ENCODE data around the gene CLDN5. TPM values are rescaled to one million over a fixed set of nuclear protein-coding genes. Genes with fewer than 3 reads are reported as not detected.

CLDN5 gene
- total RNA-seq, 1 experiment from 2014 or later, result 0.47 TPM

- POLR2A ChIA-PET (ENCODE audit: unreplicated experiment), result no interaction called here
Measured at GRCh38 chr22:19490628-19491230, 33.5 kb downstream of the CLDN5 start.

GRCh38 chr22:19488884-19489843 is 35.0 kb downstream of the CLDN5 start:
- no TSS peak for BruUV-seq (replicated peaks)
- CTCF ChIA-PET, result interaction anchor here (0.6 to 1.4 kb wide), 3 partner anchors 12 to 149 kb away, joined by 4 to 5 read pairs (median 4); no protein-coding TSS in a partner anchor

More at GRCh38 chr22:19490628-19491230, 33.5 kb downstream of the CLDN5 start:
- Histone ChIP-seq H4K20me1 (ENCODE audit: low read length) (0 out of 2 replicates have a peak, but pooled peaks cover 3% of the 10 kb centered on the region), H3K9ac (ENCODE audit: low read length) (no peak overlapping the region), H3F3A (ENCODE audit: low read length, unreplicated experiment) (no peaks in the 10 kb centered on the region), H3K4me1 (ENCODE audit: insufficient read depth, low read length) (no peaks in the 10 kb centered on the region), H3K27me3 (ENCODE audit: low read length) (no peaks in the 10 kb centered on the region), H3K79me2 (ENCODE audit: low read length) (no peaks in the 10 kb centered on the region), H3K4me3 (ENCODE audit: low read length) (no peak overlapping the region), H3K9me2 (replicated peaks; ENCODE audit: low read length) (no peaks in the 10 kb centered on the region), H3K4me2 (ENCODE audit: low read length) (no peak overlapping the region), H3K9me3 (ENCODE audit: low read length) (no peaks in the 10 kb centered on the region), H3K27ac (ENCODE audit: low read length) (no peak overlapping the region), H3K36me3 (ENCODE audit: low read depth, low read length) (peaks cover 16% of the 10 kb centered on the region), H2AFZ (ENCODE audit: low read length) (no peak overlapping the region)
- CTCF ChIA-PET, result no interaction called here
- TF ChIP-seq EZH2phosphoT487 (IDR thresholded peaks at IDR 0.05; ENCODE audit: borderline replicate concordance, low read length) (no peak), EZH2 (IDR thresholded peaks at IDR 0.05; ENCODE audit: low read length, unreplicated experiment) (no peak), CTCF (conservative IDR thresholded peaks at IDR 0.05; ENCODE audit: low read depth, low read length) (no peak)
- no peak for ATAC-seq
- intact Hi-C loops (cut with micrococcal nuclease), result loop anchor here (10.0 kb wide), 1 partner anchor 224 kb away; the partner anchor contains the start of gene SEPTIN5
- no TSS peak for BruUV-seq (replicated peaks)
- no peak for DNase-seq

More at GRCh38 chr22:19488884-19489843, 35.0 kb downstream of the CLDN5 start:
- peaks cover 19% of the 10 kb centered on the region for H3K36me3 ChIP-seq (ENCODE audit: low read depth, low read length)
- DNase-seq (peak; percentile 13), ATAC-seq (peak; percentile 38; the same call in 1 of the 2 replicates)
- TF ChIP-seq EZH2phosphoT487 (IDR thresholded peaks at IDR 0.05; ENCODE audit: borderline replicate concordance, low read length), result no peak
- TF ChIP-seq CTCF (conservative IDR thresholded peaks at IDR 0.05; ENCODE audit: low read depth, low read length), result no peak; the same call in 1 of the 2 replicates
- no peak for TF ChIP-seq EZH2 (IDR thresholded peaks at IDR 0.05; ENCODE audit: low read length, unreplicated experiment)
- no peaks in the 10 kb centered on the region for H3F3A ChIP-seq (ENCODE audit: low read length, unreplicated experiment)
- 0 out of 2 replicates have a peak, but pooled peaks cover 3% of the 10 kb centered on the region for H4K20me1 ChIP-seq (ENCODE audit: low read length)
- POLR2A ChIA-PET (ENCODE audit: unreplicated experiment), result no interaction called here
- intact Hi-C loops (cut with micrococcal nuclease), result no loop called here
- no peak overlapping the region for H3K27ac ChIP-seq (ENCODE audit: low read length)
- no peak overlapping the region for H3K4me2 ChIP-seq (ENCODE audit: low read length)
- H3K4me3 ChIP-seq (ENCODE audit: low read length), result no peak overlapping the region
- no peaks in the 10 kb centered on the region for H3K79me2 ChIP-seq (ENCODE audit: low read length)
- H3K9me2 ChIP-seq (replicated peaks; ENCODE audit: low read length), result no peaks in the 10 kb centered on the region
- H3K27me3 ChIP-seq (ENCODE audit: low read length), result no peaks in the 10 kb centered on the region
- no peaks in the 10 kb centered on the region for H3K4me1 ChIP-seq (ENCODE audit: insufficient read depth, low read length)
- H3K9ac ChIP-seq (ENCODE audit: low read length), result no peak overlapping the region
- H3K9me3 ChIP-seq (ENCODE audit: low read length), result no peaks in the 10 kb centered on the region
- no peak overlapping the region for H2AFZ ChIP-seq (ENCODE audit: low read length)

Measured in PC-3 (cell line).